HCEC 1CT (cell line): ENCODE measurements around the gene RAC3.
"Not testable (repeated sequence)": the region's sequence is repeated elsewhere in the genome, so short reads cannot be mapped to it uniquely, and the experiment has no call there.

Experiments used
- DNase-seq: peaks from one replicate; pipeline ENCODE4 v3.0.0-alpha.2; 2017

RAC3 gene

DNA sequence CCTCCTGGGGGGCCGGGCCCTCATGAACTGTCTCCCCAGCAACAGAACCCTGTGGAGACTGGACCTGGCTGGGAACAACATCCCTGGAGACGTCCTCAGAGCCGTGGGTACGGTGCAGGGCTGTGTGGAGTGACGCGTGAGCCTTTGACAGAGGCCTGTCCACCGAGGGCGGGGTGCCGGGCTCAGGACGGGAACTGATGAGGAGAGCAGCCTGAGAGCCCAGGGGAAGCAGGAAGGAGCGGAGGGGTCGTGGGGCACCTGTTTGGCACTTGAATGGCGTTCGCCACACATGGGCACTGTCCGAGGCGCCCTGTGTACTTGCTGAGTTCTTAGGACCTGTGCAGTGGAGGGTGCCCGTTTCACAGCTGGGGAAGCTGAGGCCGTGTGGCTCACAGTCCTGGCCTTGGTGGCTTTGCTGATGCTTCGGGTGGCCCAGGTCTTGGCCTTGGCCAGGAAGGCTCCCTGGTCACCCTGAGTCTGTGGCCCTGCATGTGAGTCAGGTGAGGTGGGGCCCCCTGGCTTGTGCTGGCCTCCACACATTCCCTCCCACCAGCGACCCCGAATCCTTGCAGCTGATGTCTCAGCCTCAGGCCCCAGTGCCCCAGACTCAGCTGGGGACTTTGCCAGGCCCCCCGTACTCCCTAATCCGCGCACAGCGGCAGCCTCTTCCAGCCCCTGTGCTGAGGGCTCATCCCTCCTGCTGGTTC lies 5.9 kb upstream of the RAC3 start:
- DNase-seq = no peak

DNA sequence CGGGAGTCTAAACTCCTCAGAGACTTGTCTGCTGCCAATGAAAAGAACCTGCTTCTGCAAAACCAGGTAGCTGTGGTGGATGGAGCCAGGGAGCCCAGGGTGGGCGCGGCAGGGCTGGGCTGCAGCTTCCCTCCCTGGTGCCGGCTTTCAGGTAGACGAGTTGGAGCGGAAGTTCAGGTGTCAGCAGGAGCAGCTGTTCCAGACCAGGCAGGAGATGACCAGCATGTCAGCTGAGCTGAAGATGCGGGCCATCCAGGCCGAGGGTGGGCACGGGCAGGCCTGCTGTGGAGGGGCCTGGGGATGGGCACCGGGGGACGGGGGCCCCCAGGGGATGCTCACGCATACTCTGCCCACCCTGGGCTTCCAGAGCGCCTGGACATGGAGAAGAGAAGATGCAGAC lies 3.2 kb upstream of the RAC3 start:
- DNase-seq = no peak

DNA sequence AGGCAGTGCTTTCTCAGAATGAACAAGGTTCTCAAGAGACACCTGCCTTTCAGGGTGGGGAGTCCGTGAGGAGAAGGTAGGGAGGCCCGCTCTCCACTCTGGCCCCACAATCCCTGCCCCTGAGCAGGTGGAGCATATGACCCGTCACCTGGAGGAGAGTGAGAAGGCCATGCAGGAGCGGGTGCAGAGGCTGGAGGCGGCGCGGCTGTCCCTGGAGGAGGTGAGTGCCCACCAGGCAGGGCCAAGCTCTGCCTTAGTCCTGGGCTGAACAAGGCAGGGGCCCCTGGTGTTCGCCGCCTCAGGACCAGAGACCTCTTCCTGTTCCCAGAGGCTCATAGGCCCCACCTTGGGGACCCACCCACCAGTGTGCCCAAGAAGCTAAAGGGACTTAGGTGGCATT lies 2.5 kb upstream of the RAC3 start:
- DNase-seq = no peak

DNA sequence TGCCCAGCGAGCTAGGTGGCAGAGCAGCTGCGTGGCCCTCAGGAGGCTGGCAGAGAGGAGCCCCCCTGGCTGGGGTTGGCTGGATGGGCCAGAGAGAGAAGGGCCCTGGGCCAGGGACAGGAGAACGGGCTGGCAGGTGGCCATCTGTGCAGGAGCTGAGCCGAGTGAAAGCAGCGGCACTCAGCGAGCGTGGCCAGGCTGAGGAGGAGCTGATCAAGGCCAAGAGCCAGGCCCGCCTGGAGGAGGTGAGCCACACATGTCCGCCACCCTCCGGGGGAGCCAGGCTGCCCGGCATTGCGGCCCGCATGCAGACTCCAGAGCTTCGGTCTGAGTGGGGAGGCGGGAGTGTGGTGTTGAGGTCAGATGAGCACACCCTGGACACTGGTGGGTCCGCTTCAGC lies 2.1 kb upstream of the RAC3 start:
- DNase-seq = no peak

DNA sequence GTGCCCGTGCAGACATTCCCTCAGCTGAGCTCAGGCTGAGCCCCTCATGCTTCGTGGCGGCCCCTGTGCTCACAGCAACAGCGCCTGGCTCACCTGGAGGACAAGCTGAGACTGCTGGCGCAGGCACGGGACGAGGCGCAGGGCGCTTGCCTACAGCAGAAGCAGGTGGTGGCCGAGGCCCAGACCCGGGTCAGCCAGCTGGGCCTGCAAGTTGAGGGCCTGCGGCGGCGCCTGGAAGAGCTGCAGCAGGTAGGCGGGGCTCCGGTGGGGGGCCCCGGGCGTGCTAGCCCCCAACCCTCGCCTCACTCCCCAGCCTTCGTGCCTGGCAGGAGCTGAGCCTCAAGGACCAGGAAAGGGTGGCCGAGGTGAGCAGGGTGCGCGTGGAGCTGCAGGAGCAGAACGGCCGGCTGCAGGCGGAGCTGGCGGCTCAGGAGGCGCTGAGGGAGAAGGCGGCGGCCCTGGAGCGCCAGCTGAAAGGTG lies 1.4 kb upstream of the RAC3 start:
- DNase-seq = no peak

DNA sequence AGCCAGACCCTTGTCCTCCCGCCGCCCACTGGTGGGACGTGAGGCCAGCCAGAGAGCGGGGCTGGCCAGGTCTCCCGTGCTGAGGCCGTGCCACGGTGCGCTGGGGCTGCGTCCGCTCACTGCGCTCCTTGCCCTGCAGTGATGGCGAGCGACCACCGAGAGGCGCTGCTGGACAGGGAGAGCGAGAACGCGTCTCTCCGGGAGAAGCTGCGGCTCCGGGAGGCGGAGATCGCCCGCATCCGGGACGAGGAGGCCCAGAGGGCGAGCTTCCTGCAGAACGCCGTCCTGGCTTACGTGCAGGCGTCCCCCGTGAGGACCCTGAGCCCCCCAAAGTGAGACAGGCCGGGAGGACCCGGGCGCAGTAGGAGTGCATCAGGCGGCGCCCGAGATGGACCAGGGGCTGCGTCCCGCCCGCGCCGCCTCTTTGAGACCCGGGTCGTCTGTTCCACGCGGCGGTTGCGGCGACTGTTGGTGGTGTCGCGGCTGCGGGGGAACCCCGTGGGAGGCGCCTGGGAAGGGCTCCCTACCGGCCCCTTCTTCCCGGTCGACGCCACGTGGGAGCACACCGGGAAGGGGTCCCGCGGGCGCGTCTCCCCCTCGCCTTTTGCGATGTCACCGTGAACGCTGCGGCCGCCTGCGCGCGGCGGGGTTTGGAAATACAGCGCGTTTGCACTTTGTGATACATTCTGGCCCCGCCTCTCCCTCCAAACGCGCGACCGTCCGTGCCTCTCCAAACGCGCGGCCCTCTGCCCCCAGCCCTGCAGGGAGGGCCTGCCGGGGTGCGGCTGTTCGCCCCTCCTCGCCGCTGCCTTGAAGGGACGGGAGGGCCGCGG lies 792 bp upstream of the RAC3 start:
- peak; percentile 82 for DNase-seq

DNA sequence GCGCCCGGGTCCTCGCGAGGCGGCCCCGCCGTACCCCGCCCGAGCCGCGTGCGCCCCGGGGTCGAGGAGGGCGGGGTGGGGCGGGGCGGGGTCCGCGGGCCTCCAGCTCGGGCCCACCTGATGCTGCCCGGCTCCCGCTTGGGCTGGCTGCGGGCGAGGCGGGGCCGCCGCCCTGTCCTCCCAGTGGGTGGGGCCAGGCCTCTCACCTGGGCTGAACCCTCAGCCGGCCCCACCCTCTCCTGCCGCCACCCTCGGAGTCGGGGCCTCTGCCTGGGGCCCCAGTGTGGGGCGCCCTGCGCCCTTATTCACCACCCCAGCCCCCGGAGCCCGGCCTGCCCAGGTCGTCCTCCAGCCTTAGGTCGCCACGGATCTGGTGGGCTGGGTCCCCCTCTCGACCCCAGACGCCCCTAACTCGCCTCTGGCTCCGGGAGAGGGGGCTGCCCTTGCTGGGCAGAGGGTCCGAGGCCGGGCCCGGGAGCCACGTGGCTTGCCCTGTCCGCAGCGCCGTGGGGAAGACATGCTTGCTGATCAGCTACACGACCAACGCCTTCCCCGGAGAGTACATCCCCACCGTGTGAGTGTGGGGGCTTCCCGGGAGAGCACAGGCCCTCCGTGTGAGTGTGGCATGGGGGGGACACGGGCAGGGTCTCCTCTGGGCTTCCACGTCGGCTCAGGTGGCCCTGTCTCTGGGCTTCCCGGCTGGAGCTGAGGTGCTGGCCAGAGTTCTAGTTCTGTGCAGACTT lies 578 bp downstream of the RAC3 start:
- DNase-seq = no peak

DNA sequence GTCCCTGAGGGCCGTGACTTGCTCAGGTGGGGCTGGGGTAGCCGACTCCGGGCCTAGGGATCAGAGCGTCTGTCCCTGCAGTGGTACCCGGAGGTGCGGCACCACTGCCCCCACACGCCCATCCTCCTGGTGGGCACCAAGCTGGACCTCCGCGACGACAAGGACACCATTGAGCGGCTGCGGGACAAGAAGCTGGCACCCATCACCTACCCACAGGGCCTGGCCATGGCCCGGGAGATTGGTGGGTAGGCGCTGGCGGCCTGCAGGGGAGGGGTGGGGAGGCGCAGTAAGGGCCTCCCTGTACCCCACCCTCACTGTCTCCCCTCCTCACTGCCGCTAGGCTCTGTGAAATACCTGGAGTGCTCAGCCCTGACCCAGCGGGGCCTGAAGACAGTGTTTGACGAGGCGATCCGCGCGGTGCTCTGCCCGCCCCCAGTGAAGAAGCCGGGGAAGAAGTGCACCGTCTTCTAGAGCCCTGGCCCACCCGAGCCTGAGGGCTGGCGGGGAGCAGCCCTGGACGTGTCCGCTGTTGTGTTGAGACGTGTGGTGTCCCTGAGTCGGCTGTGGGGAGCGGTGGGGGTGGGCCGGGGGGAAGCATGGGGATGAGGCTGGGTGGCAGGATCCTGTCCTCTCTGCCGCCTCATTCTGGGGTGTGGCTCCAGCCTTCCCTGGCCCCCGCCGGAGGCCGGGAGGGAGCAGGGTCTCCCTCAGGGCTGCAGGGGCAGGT lies 2.0 kb downstream of the RAC3 start:
- DNase-seq = no peak

DNA sequence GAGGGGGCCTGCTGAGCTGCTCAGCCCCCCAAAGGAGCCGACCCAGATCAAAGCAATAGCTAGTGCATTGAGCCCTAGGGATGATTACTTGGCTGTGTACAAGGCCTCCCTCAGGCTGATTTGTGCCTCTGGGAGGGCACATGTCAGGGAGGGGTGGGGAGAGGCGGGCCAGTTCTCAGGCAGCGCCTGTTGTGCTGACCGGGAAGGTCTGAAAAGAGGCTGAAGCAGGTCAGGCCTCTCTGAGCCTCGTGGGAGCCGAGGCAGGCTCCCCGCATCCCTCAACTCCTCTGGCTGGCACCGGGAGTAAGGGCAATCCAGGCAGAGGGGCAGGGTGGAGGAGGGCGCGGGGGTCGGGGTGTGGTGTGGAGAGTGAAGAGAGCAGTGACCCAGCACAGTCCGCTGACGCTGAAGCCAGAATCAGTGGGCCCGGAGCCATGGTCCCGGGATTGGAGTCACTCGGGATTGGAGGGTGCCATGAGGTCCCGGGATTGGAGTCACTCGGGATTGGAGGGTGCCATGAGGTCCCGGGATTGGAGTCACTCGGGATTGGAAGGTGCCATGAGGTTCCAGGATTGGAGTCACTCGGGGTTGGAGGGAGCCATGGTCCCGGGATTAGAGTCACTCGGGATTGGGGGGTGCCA lies 3.0 kb downstream of the RAC3 start:
- DNase-seq = no peak

DNA sequence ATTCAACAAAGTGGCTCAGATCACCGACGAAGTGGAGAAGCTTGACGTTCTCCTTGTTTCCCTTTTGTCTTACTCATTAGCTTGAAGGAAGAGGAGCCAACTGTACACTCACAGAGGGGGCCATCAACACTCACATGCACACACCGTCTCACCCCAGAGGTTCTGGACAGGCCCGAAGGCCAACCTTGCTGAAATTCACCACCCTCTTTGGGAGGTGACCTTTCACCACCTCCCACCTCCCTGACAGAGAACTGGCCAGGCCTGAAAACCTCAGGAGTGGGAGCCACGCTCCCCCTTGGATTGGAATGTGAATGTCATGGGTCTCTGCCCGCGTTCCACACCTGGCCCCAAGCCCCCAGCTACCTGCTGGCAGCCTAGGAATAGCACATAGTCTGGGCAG lies 4.0 kb downstream of the RAC3 start:
- no peak for DNase-seq

DNA sequence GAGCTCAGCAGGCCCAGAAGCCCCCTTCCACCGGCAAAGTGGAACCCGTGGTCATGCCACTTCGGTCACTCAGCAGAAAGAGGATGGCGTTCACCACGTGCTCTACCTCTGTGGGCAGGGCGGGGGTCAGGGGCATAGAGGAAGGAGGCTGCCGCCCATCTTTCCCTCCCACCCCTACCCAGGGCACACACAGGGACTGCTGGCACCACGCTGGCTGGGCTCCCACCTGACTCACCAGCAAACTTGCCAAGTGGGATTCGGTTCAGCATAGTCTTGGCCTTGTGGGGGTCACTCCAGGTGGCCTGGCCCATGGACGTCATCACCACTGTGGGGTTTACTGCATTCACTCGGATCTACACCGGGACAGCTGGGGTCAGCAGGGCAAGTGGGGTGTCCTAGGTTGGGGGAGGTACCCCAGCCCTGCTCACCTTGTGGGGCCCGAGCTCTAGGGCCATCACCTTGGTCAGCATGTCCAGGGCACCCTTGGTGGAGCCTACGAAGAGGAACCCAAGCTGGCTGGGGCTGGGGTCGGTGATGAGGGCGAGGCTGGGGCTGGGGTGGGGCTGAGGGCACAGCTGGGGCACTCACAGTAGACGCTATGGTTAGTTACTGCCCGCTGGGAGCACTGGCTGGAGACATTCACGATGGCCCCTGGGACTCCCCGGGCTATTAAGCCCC lies 4.6 kb downstream of the RAC3 start:
- no peak for DNase-seq

DNA sequence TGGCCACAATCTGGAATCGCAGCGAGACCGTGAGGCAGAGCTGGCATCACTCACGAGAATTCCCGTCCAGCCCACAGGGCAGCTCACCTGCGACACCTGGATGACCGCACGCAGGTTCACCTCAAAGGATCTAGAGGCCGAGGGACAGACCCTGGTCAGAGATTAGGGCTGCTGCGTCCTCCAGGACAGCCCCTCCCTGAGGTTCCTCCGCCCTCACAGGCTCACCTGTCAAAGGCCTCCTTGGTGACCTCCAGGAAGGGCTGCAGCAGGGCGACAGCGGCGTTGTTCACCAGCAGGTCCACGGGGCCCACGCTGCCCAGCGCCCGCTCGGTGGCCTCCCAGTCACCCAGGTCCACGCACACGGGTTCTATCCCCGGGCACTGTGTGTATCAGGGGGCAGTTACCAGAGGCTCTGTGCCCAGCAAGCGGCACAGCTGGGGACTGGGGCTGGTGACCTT lies 5.2 kb downstream of the RAC3 start:
- no peak for DNase-seq

DNA sequence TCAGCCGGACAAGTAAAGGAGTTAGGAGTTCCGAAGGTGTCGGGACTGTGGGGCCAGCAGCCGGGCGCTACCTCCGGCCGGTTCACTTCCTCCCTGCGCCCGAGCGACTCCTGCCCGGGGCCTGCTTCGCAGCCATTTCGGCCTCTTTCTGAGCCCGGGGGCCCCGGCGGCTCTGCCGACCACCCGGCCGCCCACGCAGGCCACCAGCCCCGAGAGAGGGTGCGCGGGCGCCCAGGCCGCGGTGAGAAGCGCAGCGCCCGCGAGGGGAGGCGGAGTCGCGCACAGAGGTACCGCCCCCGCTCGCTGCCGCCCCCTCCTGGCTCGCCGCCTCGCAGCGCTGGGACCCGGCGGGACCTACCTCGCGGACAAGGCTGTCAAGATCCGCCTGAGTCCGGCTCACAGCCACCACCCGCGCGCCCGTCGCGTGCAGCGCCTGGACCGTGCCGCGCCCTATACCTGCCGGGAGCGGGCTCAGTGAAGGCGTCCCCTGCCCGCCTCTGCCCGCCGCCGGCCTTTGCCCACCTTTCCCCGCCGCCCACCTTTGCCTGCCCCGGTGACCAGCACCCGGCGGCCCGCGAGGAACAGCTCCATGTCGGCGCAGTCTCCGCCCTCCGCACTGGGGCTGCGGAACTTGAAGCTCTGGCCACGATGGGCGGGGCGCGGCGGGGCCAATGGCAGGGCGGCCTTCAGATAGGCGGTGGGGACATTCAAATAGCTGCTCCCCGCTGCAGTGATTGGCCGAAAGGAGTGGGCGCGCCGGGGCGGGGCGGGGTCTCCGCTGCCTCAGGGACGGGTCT lies 5.8 kb downstream of the RAC3 start, which contains the start of gene DCXR:
Gene DCXR (minus strand): TSS at position 606 of the 797 bp plus-strand sequence. CDS start 15 bp downstream, at position 591.
- peak; percentile 94 for DNase-seq

DNA sequence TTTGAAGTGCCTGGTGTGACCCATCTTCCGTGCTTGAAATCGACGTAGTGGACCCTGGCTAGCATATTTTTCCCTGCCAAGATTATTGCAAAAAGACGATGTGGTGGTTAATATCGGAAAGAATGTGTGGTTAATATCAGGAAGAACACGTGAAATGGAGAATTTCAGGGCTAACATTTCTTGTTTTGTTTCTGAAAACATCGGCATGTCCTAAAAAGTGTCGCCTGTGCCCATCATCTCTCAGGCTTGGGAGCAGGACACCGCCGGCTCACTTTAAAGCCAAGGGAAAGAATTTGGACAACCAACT lies 6.4 kb downstream of the RAC3 start:
- DNase-seq = no peak

DNA sequence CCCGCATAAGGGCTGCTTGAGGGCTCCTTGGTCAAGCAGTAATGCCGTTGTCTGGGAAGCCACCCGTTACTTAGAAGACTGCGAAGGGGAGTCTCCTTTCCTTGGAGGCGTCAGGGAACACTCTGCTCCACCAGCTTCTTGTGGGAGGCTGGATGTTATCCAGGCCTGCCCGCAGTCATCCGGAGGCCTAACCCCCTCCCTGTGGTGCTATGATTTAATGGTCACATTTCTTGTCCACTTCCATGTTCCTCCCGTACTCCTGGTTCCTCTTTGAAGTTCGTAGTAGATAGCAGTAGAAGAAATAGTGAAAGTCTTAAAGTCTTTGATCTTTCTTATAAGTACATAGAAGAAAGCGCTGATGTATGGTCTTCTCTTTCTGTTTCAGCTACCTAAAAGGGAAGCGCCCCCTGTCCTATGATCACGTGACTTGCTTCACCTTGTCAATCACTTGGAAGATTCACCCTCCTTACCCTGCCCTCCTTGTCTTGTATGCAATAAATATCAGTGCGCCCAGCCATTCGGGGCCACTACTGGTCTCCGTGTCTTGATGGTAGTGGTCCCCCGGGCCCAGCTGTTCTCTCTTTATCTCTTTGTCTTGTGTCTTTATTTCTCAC lies 7.4 kb downstream of the RAC3 start:
- not testable (repeated sequence) for DNase-seq

DNA sequence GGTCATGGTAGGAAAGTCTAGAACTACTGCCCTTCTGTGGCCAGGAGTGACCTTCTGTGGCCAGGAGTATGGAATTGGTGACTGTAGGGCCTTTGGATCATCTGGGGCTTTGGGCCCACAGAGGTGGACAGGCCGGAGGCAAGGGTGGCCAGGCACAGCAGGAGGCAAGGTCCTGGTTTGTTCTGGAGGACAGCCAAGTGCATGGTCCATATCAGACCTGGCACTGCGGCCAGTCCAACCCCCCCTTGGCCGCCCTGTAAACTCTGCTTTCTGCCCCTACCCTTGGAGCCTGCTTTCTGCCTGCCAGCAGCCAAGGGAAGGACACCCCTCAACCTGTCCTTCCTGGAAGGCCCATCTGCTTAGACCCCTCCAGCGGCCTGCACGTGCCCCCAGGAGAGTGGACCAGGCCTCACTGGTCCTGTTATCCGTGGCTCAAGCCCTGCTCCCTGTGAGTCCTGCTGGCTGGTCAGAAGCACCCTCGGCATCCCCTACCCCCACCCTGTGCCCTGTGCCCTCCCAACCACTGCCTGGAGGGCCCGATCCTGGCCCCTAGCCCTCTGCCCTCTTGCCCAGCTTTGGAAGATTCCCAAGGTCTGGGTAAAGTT lies 8.3 kb downstream of the RAC3 start:
- no peak for DNase-seq

DNA sequence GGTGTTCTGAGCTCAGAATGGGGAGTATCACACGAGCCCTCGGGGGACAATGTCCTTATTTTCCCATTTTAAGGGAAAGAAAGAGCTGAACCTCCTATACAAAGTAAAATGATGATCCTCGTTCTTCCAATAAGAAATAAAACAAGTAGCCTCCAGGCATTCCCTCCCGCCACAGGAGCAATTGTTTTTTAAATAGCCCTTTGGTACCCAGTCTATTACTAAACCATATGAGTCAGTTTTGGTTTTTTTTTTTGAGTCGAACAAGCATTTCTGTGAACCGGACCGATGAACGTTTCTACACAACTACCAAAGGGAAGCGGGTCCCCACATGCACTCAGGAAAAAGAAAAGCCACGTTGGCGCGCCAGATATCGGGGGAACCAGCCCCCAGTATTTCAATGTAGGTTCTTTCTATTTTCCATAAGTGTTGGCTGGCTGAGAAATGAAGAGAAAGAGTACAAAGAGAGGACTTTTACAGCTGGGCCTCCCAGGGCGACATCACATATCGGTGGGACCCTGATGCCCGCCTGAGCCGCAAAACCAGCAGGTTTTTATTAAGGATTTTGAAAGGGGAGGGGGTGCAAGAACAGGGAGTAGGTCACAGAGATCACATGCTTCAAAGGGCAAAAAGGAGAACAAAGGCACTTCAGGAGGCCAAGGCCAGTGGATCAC lies 9.8 kb downstream of the RAC3 start:
- DNase-seq = no peak

DNA sequence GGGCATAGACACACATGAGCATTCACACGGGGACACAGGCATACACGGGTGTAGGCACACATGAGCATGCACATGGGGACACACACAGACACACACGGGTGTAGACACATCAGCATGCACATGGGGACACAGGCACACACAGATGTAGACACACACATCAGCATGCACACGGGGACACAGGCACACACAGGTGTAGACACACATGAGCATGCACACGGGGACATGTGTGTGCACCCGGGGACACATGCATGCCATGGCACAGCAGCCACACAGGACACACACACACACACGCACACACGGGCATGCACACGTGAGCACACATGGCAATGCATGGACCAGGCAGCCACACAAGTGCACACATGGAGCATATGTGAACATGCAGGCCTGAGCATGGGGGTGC lies 11.2 kb downstream of the RAC3 start:
- DNase-seq = no peak

DNA sequence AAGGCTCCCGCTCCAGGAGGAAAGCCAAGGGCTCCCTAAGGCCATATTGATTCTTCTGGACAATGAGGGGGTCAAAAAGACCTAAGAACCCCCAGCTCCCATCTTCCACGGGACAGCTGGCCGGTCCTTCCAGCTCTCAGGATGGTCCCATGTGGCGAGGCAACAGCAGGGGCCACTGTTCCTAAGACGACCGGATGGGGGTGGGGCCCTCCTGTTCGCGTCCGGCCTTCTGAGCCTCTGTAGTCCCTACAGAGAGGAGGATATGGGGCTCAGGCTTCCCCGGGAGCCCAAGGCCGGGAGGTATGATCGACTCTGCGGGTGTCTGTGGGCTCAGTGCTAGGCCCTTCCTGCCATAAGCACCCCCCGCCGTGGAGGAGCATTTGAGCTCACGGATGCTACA lies 12.0 kb downstream of the RAC3 start:
- no peak for DNase-seq
